NK-92 treated with Interleukin-12 subunit alpha and Interleukin-12 subunit beta, amount 100 ng/mL, for 24 hours (cell line): ENCODE measurements around the gene TAF5L.
A peak's percentile ranks its signal among the peaks of the same experiment; 100 is the strongest.
"Not testable (repeated sequence)": the region's sequence is repeated elsewhere in the genome, so short reads cannot be mapped to it uniquely, and the experiment has no call there.

ENCODE experiments used
- DNase-seq: peaks from one replicate; lab custom pipeline; 2025; lab: John Stamatoyannopoulos, UW

TAF5L gene

DNA sequence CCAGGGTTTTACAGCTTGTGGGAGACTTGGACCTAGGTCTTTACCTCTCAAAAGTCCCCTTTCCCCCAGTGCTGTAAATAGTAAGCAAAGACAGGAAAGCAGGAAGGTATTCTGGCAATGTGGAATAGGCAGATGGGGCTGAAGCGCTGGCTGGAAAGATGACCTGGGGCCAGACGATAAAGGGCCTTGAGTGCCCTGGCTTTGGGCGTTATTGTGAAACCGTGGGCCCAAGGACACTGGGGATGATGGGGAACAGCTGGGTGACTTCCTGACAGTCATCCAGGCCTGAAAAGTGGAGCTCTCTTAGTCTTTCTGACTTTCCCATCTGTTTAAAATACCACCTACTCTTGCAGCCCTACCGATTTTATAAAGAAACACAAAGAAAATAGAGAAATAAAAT, 16.5 kb upstream of the TAF5L start:
- DNase-seq = no peak

DNA sequence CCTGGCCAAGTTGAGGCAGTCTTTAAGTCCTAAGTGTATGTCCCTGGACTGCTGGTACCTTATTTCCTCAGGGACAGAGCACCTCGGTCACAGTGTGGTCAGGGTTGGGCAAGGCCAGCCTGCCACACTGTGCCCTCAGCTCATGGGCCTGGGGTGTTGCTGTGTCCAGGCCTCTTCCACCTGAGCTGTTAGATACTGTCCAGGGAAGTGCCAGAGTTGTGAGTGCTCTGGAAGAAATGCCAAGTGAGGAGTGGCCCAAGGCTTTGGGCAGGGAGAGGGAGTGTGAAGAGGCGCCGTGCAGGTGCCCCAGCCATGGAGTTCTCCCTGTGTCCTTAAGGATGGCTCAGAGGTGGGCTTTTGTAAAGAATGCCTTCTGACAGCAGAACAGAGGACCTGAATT, 15.4 kb upstream of the TAF5L start:
- no peak for DNase-seq

DNA sequence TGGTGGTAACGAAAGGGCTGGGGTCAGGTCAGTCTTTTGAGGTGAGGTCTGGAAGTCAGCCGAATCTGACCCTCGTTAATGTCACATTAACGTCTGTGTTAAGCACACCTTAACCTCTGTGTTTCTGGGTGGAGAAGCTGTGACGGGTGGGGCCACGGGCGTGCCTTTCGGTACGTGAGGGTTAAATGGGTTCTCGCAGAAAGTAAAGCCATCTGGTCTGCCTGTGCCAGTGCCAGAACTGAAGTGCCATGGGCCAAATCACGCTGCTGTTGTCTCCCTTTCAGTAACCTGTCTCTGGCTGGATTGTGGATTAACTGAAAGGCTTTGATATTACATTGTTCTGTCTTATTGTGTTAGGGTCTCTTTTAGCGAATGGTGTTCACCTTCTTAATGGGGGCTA, 14.5 kb upstream of the TAF5L start:
- DNase-seq = no peak

DNA sequence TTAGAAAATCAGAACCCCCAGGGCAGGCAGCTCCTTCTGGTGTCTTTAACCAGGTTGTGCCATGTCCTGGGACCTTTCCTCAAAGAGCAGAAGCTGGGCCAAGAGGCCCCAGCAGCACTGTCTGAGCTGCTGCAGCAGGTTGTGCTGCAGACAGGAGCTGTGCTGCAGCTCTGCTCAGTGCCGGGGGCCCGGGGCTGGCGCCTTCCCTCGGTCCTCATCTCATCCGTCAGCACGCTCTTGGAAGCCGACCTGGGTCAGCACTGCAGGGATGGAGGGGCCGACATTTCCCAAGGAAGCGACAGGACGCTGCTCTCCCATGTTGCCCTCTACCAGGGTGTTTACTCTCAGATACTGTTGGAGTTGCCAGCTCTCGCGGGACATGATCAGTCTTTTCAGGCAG, 11.8 kb upstream of the TAF5L start:
- DNase-seq = no peak

DNA sequence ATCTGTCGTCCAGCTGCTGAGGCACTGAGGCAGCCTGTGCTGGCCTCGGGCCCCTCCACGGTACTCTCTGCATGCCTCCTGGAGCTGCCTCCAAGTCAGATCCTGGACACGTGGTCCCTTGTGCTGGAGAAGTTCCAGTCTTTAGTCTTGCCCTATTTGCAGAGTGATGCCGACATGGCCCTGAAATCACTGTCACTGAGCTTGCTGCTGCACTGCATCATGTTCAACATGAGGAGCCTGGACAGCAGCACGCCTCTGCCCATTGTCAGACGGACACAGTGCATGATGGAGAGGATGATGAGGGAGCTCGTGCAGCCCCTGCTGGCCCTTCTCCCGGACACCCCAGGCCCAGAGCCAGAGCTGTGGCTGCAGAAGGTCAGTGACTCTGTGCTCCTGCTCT, 10.1 kb upstream of the TAF5L start:
- no peak for DNase-seq

DNA sequence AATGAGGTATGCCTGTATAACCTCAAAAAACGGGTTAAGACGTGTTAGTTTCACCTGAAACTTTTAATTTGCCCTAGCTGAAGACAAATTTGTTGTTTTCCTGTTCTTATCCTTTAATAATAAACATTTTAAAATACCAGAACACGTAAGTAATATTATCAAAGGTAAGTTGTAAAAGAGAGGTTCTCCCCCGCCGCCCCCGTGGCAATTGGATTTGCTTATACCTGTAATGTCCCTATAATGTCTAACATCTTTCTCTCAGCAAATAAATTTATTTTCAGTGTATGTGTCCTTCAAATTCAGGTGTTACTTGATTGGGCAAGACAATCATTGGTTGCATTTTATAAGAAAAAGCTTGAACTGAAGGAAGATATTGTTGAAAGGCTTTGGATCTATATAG, 6.0 kb upstream of the TAF5L start:
- no peak for DNase-seq

DNA sequence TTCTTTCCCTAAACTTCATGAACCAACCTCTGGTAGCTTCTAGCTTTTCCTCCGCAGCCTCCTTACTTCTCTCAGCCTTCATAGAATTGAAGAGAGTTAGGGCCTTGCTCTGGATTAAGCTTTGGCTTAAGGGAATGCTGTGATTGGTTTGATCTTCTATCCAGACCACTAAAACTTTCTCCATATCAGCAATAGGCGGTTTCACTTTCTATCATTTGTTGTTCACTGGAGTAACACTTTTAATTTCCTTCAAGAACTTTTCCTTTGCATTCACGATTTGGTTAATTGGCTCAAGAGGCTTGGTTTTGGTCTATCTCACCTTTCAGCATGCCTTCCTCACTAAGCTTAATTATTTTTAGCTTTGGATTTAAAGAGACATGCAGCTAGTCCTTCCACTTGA, 5.2 kb upstream of the TAF5L start:
- no peak for DNase-seq

DNA sequence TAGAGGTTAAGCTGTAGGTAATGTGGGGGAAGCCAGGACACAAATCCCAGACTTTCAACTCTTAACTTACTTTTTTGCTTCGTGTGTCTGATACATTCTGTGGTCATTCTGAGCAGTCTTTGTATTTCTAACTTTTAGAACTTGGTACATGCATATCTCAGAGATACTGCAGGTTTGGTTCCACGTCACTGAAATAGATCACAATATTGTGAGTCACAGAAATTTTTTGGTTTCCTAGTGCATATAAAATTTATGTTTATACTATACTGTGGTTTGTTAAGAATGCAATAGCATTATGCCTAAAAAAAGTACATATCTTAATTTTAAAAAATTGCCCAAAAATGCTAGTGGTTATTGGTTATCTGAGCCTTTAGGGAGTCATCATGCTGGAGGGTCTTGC, 3.3 kb upstream of the TAF5L start:
- DNase-seq = no peak

DNA sequence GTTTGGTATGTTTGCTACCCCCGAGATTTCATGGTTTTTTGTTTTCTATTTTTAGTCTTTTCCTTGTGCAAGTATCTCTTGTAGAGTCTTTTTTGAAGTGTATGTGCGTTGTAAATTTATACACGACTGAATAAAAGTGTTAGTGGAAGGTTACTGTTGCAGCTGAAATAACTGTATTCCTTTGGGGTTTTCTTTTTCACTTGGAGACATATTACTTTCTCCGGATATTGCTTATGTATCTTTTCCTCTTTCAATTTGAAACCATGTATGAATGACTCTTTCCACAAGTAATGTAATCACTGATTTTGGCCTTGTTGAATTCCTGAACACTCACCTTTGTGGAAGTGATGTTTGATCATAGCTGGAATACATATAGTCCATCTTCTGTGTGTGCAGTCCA, 1.1 kb upstream of the TAF5L start:
- no peak for DNase-seq

DNA sequence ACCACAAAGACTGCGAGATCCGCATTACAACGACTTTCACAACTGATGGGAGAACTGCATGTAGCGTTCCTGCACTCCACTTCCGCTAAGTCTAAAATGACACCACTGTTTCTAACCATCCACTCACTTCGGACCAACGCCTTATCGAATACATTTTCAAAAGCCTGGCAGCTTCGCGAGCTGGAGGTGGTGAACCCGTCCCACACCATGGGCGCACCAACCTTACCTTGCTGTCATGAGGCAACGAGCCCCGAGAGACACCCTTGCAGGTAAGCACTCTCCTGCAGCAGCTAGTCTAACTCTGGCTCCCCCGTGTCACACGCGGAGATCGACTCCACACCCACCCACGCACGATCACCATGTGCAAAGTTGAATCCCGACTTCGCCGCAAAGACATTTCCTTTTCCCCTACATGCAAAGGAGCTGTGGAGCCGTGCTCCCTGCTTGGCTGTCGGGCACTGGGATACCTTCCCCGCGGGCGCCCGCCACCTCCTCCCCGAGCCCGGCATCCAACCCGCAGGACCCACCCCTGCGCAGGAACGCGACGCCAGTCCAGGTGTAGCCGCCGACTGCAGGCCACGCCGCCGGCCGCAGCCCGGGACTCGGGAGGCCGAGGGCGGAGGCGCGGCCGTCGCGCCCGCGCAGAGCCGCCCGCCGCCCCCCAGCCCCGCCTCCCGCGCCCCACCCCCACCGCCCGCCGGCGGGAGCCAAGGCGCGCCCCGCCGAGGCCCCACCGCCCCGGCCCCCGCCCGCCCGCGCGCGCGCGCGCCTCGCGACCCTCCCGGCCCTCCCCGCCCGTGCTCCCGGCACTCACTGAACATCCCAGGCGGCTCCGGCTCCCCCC, 629 bp downstream of the TAF5L start:
- peak; percentile 53 for DNase-seq

DNA sequence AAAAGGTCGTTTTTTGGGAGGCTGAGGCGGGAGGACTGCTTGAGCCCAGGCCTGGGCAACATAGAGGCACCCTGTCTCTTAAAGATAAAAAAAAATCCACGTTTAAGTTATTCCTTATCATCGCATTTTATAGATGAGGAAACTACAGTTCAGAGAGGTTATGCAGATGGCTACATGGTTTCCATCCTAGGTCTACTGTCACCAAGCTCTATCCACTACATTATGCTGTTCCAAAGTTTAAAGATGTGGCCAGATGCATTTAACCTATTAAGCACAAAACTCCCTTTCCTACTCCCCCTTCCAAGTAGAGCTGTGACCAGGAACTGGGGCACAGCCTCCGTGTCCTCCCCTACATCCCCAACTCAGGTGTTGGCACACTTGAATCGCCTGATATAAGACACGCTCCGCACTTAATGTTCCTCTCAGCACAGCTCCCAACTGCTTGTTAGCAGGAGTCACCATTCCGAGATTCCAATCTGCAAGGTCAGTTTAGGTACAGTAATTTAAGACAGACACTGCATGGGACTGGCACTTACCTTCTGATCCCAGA, 1.3 kb downstream of the TAF5L start:
- no peak for DNase-seq

DNA sequence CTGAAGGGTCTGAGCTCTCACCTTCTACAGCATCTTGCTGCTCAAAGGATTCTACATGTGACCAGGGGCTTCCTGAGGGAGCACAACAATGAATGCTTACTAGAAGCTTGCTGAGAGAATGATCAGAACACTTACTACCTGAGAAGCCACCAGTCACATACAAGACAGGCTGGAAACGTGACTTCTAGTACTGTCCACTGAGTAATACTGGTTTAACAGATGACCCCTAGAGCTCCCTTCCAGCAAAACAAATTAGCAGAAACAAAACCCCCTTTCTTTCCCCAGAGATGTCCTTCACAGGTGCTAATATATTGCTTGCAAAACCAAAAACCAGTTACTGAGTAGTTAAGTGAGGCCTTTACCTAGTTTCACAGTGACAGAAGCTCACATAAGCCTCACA, 2.1 kb downstream of the TAF5L start:
- DNase-seq = no peak

DNA sequence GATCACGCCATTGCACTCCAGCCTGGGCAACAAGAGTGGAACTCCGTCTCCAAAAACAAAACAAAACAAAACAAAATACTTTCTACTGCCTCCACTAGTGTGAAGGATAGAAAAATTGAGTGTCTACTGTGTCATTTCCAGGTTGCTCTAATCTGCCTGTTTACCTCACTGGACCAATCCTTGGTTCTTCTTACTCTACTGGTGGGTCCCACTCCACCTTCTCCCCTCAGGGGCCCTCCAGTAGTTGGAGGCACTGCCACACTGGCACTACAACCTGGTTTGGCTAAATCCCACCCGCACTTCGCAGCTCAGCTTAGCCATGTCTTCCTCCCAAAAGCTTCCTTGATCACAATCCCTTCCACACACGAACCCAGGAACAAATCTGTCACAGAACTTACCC, 2.7 kb downstream of the TAF5L start:
- no peak for DNase-seq

DNA sequence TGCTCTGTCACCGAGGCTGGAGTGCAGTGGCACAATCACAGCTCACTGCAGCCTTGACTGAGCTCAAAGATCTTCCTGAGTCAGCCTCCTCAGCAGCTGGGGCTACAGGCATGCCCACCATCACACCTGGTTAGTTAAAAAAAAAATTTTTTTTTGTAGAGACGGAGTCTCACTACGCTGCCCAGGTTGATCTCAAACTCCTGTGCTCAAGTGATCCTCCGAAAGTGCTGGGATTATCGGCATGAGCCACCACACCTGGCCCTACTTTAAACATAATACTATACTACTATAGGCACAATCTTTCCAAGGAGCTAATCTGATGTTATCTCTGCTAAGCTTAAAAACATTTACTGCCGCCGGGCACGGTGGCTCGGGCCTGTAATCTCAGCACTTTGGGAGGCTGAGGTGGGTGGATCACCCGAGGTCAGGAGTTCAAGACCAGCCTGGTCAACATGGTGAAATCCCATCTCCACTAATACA, 3.2 kb downstream of the TAF5L start:
- not testable (repeated sequence) for DNase-seq

DNA sequence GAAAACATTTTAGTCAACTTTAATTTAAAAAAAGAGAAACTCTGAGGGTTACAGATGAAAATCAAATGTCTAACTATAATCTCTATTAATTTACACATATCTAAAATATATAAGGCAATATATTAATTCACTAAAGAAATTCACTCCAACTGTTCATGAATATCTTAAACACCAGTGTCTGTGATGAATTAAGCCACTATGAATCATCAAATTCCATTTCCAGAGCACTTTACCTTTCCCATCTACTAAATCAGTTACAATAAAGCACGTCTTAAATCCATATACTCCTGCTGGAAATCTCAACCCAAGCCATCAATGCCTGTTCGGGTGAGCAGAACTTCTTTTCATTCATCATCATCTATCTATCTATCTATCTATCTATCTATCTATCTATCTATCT, 4.3 kb downstream of the TAF5L start:
- DNase-seq = no peak

DNA sequence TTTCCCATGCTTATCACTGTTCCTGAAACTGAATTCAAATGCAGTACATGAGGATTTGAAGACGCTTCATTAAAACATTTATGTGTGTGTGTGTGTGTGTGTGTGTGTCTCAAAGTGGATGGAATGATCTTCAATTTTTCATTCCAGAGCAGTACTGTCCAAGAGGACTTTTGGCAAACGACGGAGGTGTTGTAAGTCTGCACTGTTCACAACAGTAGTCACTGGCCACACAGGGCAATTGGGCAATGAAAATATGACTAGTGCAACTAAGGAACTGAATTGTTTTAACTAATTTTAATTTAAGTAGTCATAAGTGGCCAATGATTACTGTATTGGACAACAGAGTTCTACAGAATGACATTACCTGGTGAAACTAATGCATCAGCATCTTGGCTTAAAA, 5.0 kb downstream of the TAF5L start:
- no peak for DNase-seq

DNA sequence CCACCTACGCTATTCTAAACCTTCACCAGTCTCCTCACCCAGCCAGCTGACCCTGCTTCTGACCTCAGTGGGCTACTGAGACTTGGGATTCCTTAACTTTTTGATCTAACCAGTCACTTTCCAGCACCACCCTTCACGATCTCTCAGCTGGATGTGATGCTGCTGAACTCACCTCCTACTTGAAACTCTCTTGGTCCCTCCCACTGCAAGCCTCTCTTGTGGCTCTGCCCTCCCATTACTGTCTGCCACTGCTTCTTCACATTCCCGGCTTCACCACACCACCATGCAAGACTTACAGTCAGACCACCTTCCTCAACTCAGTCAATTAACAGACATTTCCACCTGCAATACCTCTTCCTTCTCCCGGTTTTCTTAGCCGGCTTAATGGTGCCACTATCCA, 6.3 kb downstream of the TAF5L start:
- DNase-seq = no peak

DNA sequence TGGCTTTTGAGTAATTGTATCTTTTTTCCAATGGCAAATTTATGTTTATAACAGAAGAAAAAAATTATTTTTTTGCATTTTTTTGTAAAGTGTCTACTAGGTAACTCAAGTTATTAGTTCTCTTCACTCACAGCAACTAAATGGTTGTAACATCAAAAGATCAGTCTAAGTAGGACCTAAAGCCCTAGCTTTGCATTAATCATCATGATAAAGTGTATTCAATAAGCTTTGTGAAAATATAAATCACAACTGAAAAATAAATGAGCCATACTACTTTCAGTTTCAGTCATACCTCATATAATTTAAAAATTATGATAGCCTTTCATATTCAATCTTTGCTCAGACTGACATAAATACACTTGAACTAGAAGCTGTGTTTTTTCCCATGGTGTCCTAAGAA, 6.9 kb downstream of the TAF5L start:
- no peak for DNase-seq

DNA sequence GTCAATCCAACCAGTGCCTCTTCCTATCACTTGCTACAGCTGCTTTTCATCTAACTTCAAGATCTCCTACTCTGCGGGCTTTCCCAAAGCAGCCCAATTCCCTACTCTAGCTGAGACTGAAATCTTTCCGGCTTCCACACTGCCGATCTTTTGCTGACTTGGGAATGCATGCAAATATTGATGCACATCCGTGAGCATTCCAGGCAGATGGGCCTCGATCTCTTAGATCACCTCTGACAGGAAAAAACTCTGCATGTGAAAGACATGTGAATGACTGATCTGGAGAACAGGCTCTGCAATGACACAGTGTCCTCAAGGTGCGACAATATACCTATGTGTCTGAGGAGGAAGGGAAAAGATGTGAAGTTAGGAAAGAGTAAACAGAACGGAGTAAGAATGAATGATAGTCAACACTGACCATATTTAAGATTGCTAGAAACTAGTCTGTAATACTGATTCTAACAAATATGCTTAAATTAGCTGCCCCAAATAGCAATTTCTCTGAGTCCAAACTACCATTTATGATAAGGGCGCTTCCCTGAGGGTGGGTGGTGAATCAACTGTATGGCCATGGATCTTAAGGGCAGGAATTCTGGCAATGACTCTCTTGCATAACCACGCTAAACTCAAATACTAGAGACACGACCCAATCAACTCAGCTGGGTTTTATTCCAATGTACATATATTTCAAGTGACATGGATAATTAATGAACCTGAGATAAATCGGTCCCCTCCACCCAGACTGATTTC, 8.4 kb downstream of the TAF5L start:
- DNase-seq = no peak

DNA sequence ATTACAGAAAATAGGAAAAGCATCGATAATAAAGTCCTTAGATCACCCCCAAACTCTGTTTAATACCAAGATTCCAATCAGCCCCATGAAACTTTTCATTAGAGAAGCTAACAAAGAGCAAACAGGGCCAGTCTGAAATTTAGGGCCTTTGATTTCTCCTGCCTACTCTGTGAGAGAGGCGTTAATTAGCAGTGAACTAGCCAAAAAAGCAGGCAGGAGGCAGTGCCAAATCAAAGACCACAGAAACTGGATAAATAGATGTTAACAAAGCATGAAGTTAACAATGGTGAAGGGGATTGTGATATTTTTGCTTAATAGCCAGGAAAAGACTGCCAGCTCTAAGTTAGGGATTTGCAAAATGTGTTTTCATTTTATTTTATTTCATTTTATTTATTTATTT, 11.2 kb downstream of the TAF5L start:
- no peak for DNase-seq

DNA sequence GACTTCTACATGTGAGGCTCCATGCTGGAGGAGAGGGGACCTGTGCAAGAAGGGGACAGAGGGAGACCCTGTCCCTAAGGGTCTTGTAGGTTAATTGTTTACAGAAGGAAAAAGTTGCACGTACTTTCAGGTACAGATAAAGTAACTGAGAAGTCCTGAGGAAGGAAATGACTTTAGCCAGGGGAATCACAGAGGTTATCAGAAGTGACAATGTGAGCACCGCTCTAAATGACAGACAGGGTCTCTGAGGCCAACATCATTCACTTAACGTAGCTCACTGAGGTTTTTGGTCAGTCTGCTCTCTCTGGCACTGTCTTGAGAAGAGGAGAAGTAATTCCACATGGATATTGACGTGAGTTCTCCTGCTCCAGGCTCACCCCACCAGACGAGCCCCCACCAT, 12.0 kb downstream of the TAF5L start:
- DNase-seq = no peak

DNA sequence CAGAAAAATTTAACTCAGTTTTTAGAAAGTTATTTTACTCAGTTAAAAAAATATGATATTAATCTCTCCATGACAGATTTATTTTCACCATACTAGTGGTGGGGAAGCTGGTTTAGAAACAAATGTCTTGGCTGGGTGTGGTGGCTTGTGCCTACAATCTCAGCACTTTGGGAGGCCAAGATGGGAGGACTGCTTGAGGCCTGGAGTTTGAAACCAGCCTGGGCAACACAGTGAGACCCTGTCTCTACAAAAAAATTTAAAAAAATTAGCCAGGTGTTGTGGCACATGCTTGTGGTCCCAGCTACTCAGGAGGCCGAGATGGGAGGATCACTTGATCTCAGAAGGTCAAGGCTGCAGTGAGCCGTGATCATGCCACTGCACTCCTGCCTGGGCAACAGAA, 17.3 kb downstream of the TAF5L start:
- no peak for DNase-seq

DNA sequence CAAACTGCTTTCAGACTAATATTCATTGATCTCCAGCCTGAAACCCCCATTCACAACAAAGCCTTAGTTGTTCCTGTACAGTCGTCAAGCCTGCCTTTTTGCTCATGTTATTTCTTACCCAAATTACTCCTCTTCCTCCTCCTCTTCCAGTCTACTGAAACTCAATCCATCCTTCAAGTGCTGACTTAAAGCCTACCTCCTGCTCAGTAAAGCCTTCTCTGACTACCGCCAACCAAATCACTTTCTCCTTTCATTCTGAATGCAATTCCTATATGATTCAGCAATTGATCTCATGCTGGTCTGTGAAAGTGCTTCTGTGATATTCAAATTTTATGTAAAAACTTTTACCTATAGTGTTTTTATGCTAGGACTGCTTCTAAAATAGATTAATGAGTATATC, 18.6 kb downstream of the TAF5L start:
- no peak for DNase-seq
